Neuronal stem cell (in vitro differentiated cells): ENCODE results near the gene ZNF445.

ENCODE experiments used
- DNase-seq: peaks from one replicate; pipeline ENCODE4 v3.0.0-alpha.2; 2013; ENCODE audit warnings: low spot score
- H2AFZ ChIP-seq: one replicate; pipeline ENCODE4 v1.6.1; 2013; ENCODE audit warnings: mild to moderate bottlenecking, low read length, inconsistent platforms
- H2AK5ac ChIP-seq: 2 replicates; pipeline ENCODE4 v1.6.1; 2013; ENCODE audit warnings: low read depth, mild to moderate bottlenecking, inconsistent platforms, low read length, moderate library complexity, mixed read lengths
- H2BK120ac ChIP-seq: 2 replicates; pipeline ENCODE4 v1.6.1; 2013; ENCODE audit warnings: low read depth, mild to moderate bottlenecking, inconsistent platforms, low read length, moderate library complexity, mixed read lengths
- H2BK12ac ChIP-seq: one replicate; pipeline ENCODE4 v1.6.1; 2013; ENCODE audit warnings: low read length, inconsistent platforms
- H2BK15ac ChIP-seq: 2 replicates; pipeline ENCODE4 v1.6.1; 2013; ENCODE audit warnings: mild to moderate bottlenecking, low read length, inconsistent platforms, mixed read lengths
- H2BK5ac ChIP-seq: one replicate; pipeline ENCODE4 v1.6.1; 2013; ENCODE audit warnings: inconsistent platforms, mild to moderate bottlenecking, low read length, moderate library complexity
- H3K14ac ChIP-seq: one replicate; pipeline ENCODE4 v1.6.1; 2013; ENCODE audit warnings: low read length, inconsistent platforms
- H3K18ac ChIP-seq: 2 replicates; pipeline ENCODE4 v1.6.1; 2013; ENCODE audit warnings: low read length, inconsistent platforms
- H3K23ac ChIP-seq: 2 replicates; pipeline ENCODE4 v1.6.1; 2013; ENCODE audit warnings: low read depth, mild to moderate bottlenecking, mixed read lengths, low read length, inconsistent platforms; ENCODE audit not compliant: poor library complexity
- H3K27ac ChIP-seq: replicated peaks from 3 replicates; pipeline ENCODE4 v1.5.1; 2013; ENCODE audit warnings: low read length, inconsistent platforms
- H3K27me3 ChIP-seq, 3 experiments: 2 replicates each; pipeline ENCODE4 v1.6.1; 2013; ENCODE audit warnings: low read length in 3 of 3, mild to moderate bottlenecking in 2 of 3, inconsistent platforms in 1 of 3, low read depth in 1 of 3, mixed read lengths in 1 of 3, moderate library complexity in 1 of 3; ENCODE audit not compliant: control insufficient read depth in 3 of 3, insufficient read depth in 3 of 3
- H3K36me3 ChIP-seq, 2 donors: replicated peaks in 1 of 2; 2 replicates each; pipeline ENCODE4 v1.6.1; 2013; ENCODE audit warnings: low read length in 2 of 2; ENCODE audit not compliant: control insufficient read depth in 2 of 2, insufficient read depth in 2 of 2
- H3K4ac ChIP-seq: 2 replicates; pipeline ENCODE4 v1.6.1; 2013; ENCODE audit warnings: inconsistent platforms, mild to moderate bottlenecking, low read length, moderate library complexity
- H3K4me1 ChIP-seq, 2 donors: 1 replicate in 1 of 2; 2 replicates in 1 of 2; pipeline ENCODE4 v1.6.1; 2013; ENCODE audit warnings: low read length in 2 of 2, low read depth in 1 of 2; ENCODE audit not compliant: control insufficient read depth in 2 of 2, insufficient read depth in 1 of 2
- H3K4me2 ChIP-seq: one replicate; pipeline ENCODE4 v1.6.1; 2013; ENCODE audit warnings: mild to moderate bottlenecking, low read length, inconsistent platforms; ENCODE audit not compliant: insufficient read depth, poor library complexity, severe bottlenecking
- H3K4me3 ChIP-seq, 2 donors: 2 replicates each; pipeline ENCODE4 v1.5.1; 2013; ENCODE audit warnings: low read length in 2 of 2, mild to moderate bottlenecking in 2 of 2, inconsistent platforms in 1 of 2, moderate library complexity in 1 of 2
- H3K79me1 ChIP-seq: one replicate; pipeline ENCODE4 v1.6.1; 2013; ENCODE audit warnings: low read depth, mild to moderate bottlenecking, inconsistent platforms, low read length, moderate library complexity
- H3K9ac ChIP-seq: one replicate; pipeline ENCODE4 v1.6.1; 2013; ENCODE audit warnings: mild to moderate bottlenecking, low read depth, low read length, inconsistent platforms; ENCODE audit not compliant: poor library complexity
- H3K9me3 ChIP-seq, 2 donors: replicated peaks in 1 of 2; 2 replicates each; pipeline versions ENCODE3 to v1.6.1; 2013; ENCODE audit warnings: low read length in 2 of 2, mild to moderate bottlenecking in 2 of 2, inconsistent platforms in 1 of 2, low read depth in 1 of 2, mixed read lengths in 1 of 2, moderate library complexity in 1 of 2; ENCODE audit not compliant: control insufficient read depth in 2 of 2, insufficient read depth in 1 of 2
- H4K8ac ChIP-seq: one replicate; pipeline ENCODE4 v1.6.1; 2013; ENCODE audit warnings: low read depth, mild to moderate bottlenecking, inconsistent platforms, low read length, moderate library complexity
- H4K91ac ChIP-seq: one replicate; pipeline ENCODE4 v1.6.1; 2013; ENCODE audit warnings: low read length, low read depth, mild to moderate bottlenecking, inconsistent platforms; ENCODE audit not compliant: poor library complexity
- whole genome bisulfite sequencing, 2 donors: extraction: QIAGEN DNeasy Blood & Tissue Kit; methylation state at CpG; one replicate each; pipeline ENCODE4 v1.1.7; 2013; ENCODE audit warnings: missing lambda C conversion rate in 2 of 2, mixed read lengths in 1 of 2; ENCODE audit not compliant: insufficient read length in 2 of 2, insufficient replicate concordance in 1 of 2; ENCODE audit errors: extremely low coverage in 2 of 2; 5-methylcytosine and 5-hydroxymethylcytosine counted together

The ZNF445 gene

GRCh38 chr3:44411031-44411645 is 66.3 kb downstream of the ZNF445 start:
- Histone ChIP-seq H2BK12ac (no peak overlapping the region), H3K23ac (no peak overlapping the region), H4K91ac (no peak overlapping the region), H3K27me3 (no peaks in the 10 kb centered on the region), H3K18ac (no peak overlapping the region), H3K4me2 (no peak overlapping the region), H2AFZ (no peak overlapping the region), H3K14ac (no peak overlapping the region), H3K4me1 (no peaks in the 10 kb centered on the region), H2BK15ac (no peak overlapping the region), H2AK5ac (no peak overlapping the region), H3K9me3 (no peaks in the 10 kb centered on the region), H4K8ac (no peak overlapping the region), H3K4me3 (no peak overlapping the region), H3K9ac (no peak overlapping the region), H3K27ac (no peak overlapping the region), H2BK120ac (no peak overlapping the region), H3K36me3 (peaks cover 0 to 2% of the 10 kb centered on the region in 2 donors), H2BK5ac (no peak overlapping the region), H3K4ac (no peak overlapping the region), H3K79me1 (no peaks in the 10 kb centered on the region)
- no peak for DNase-seq
- no CpG with 5 or more reads among the region's 11 CpGs for WGBS, 2 donors

GRCh38 chr3:44409640-44410410 is 67.6 kb downstream of the ZNF445 start:
- no peaks in the 10 kb centered on the region for H3K9me3 ChIP-seq
- H3K14ac ChIP-seq = no peak overlapping the region
- no peak overlapping the region for H3K4me3 ChIP-seq
- H3K27me3 ChIP-seq = no peaks in the 10 kb centered on the region
- no peak overlapping the region for H3K9ac ChIP-seq
- WGBS, 2 donors = no CpG with 5 or more reads among the region's 4 CpGs
- DNase-seq = no peak
- H2BK5ac ChIP-seq = no peak overlapping the region
- no peak overlapping the region for H2AFZ ChIP-seq
- no peak overlapping the region for H4K8ac ChIP-seq
- H2BK15ac ChIP-seq = no peak overlapping the region
- peaks cover 0 to 2% of the 10 kb centered on the region in 2 donors for H3K36me3 ChIP-seq
- H3K18ac ChIP-seq = no peak overlapping the region
- no peak overlapping the region for H3K4ac ChIP-seq
- H3K4me2 ChIP-seq = no peak overlapping the region
- H2BK120ac ChIP-seq = no peak overlapping the region
- no peaks in the 10 kb centered on the region for H3K79me1 ChIP-seq
- H3K27ac ChIP-seq = no peak overlapping the region
- no peak overlapping the region for H2BK12ac ChIP-seq
- H4K91ac ChIP-seq = no peak overlapping the region
- no peaks in the 10 kb centered on the region for H3K4me1 ChIP-seq
- H3K23ac ChIP-seq = no peak overlapping the region
- H2AK5ac ChIP-seq = no peak overlapping the region

GRCh38 chr3:44402548-44402947 is 74.9 kb downstream of the ZNF445 start:
- Histone ChIP-seq H3K14ac (no peak overlapping the region), H4K8ac (no peak overlapping the region), H3K9ac (no peak overlapping the region), H3K4me3 (no peak overlapping the region), H3K27me3 (no peaks in the 10 kb centered on the region), H2AFZ (no peak overlapping the region), H3K4me2 (no peak overlapping the region), H3K27ac (no peak overlapping the region), H3K79me1 (no peaks in the 10 kb centered on the region), H3K4ac (no peak overlapping the region), H2AK5ac (no peak overlapping the region), H3K9me3 (peaks cover 0 to 3% of the 10 kb centered on the region in 2 donors), H3K4me1 (peaks cover 5 to 18% of the 10 kb centered on the region in 2 donors), H2BK15ac (no peak overlapping the region), H3K36me3 (peaks cover 3 to 11% of the 10 kb centered on the region in 2 donors), H3K18ac (no peak overlapping the region), H3K23ac (peak overlapping the region; percentile 4), H2BK120ac (no peak overlapping the region), H4K91ac (no peak overlapping the region), H2BK12ac (no peak overlapping the region), H2BK5ac (no peak overlapping the region)
- no CpG with 5 or more reads among the region's 3 CpGs for WGBS, 2 donors
- no peak for DNase-seq

- Histone ChIP-seq H3K4me2 (no peak overlapping the region), H3K36me3 (peaks cover 3 to 11% of the 10 kb centered on the region in 2 donors), H2AFZ (no peak overlapping the region), H4K8ac (no peak overlapping the region), H3K4ac (no peak overlapping the region), H3K9ac (no peak overlapping the region), H2BK120ac (no peak overlapping the region), H3K79me1 (no peaks in the 10 kb centered on the region), H3K23ac (no peak overlapping the region), H2BK5ac (no peak overlapping the region), H2BK15ac (no peak overlapping the region), H3K9me3 (peaks cover 0 to 3% of the 10 kb centered on the region in 2 donors), H3K27me3 (no peaks in the 10 kb centered on the region), H3K4me1 (peaks cover 5 to 25% of the 10 kb centered on the region in 2 donors), H2AK5ac (no peak overlapping the region), H3K14ac (no peak overlapping the region), H2BK12ac (no peak overlapping the region), H3K4me3 (no peak overlapping the region), H4K91ac (no peak overlapping the region), H3K18ac (no peak overlapping the region), H3K27ac (no peak overlapping the region)
- DNase-seq = no peak
- no CpG with 5 or more reads among the region's 2 CpGs for WGBS, 2 donors
Observed at GRCh38 chr3:44400771-44401170, 76.7 kb downstream of the ZNF445 start.
